Panc1 (cell line): Measurements from ENCODE around the gene AHCYL1. TPM values are rescaled to one million over a fixed set of nuclear protein-coding genes. Genes with fewer than 3 reads are reported as not detected.
A peak's percentile ranks its signal among the peaks of the same experiment; 100 is the strongest.

Experiments used
- ATAC-seq: fragments of 200-7000 bp; cut with Tn5 transposase; 2 replicates; pipeline ENCODE4 v1.9.1; 2020; ENCODE audit warnings: mild to moderate bottlenecking, moderate library complexity
- BruUV-seq: library from RNA; stranded (reverse); fragments of 400-500 nt; replicated peaks from 2 replicates; lab custom pipeline; 2021; lab: Mats Ljungman, UMichigan
- CTCF ChIA-PET: fragments of 300-600 bp; sonication (Branson Sonifier 250); formaldehyde crosslinking; loops from one replicate; lab custom pipeline; 2022; ENCODE audit warnings: antibody characterized with exemption; lab: Charles Lee
- POLR2A ChIA-PET: fragments of 300-600 bp; sonication (Branson Sonifier 250); formaldehyde crosslinking; loops from one replicate; lab custom pipeline; 2022; ENCODE audit warnings: antibody characterized with exemption; lab: Charles Lee
- DNase-seq: peaks from one replicate; pipeline ENCODE4 v3.0.0-alpha.2; 2010; ENCODE audit warnings: low read depth, low spot score
- H3K27ac ChIP-seq: 2 replicates; pipeline ENCODE4 v1.5.1; 2011; ENCODE audit warnings: mild to moderate bottlenecking, low read length, inconsistent platforms
- H3K27me3 ChIP-seq: fragments of 200-500 bp; sonication (Bioruptor generic); 2 replicates; pipeline ENCODE4 v1.6.0; 2014; ENCODE audit warnings: low read length, inconsistent platforms; ENCODE audit not compliant: control insufficient read depth, insufficient read depth
- H3K36me3 ChIP-seq: fragments of 200-500 bp; sonication (Bioruptor generic); 2 replicates; pipeline ENCODE4 v1.5.1; 2014; ENCODE audit warnings: inconsistent platforms, mild to moderate bottlenecking, low read length, moderate library complexity; ENCODE audit not compliant: control insufficient read depth, insufficient read depth
- H3K4me1 ChIP-seq: 2 replicates; pipeline ENCODE4 v1.5.1; 2011; ENCODE audit warnings: inconsistent platforms, mild to moderate bottlenecking, low read length, moderate library complexity; ENCODE audit not compliant: control insufficient read depth, insufficient read depth
- H3K4me3 ChIP-seq, 2 experiments: 2 replicates each; pipeline ENCODE4 v1.5.1; 2011 to 2012; ENCODE audit warnings: low read depth in 2 of 2, low read length in 2 of 2, mild to moderate bottlenecking in 2 of 2, inconsistent platforms in 1 of 2, moderate library complexity in 1 of 2
- H3K9me3 ChIP-seq: fragments of 200-500 bp; sonication (Bioruptor generic); 2 replicates; pipeline ENCODE4 v1.5.1; 2014; ENCODE audit warnings: low read depth, mild to moderate bottlenecking, inconsistent platforms, low read length, moderate library complexity; ENCODE audit not compliant: control insufficient read depth, insufficient read depth
- POLR2AphosphoS5 ChIP-seq: IDR thresholded peaks from 2 replicates; pipeline ENCODE4 v1.6.1; 2012; ENCODE audit warnings: mild to moderate bottlenecking, low read depth, low read length, moderate library complexity
- SIN3A ChIP-seq: IDR thresholded peaks from 2 replicates; pipeline ENCODE4 v1.6.1; 2012; ENCODE audit warnings: low read depth, mild to moderate bottlenecking, low read length, moderate library complexity, borderline replicate concordance; ENCODE audit not compliant: insufficient read depth
- TCF7L2 ChIP-seq: IDR thresholded peaks from 2 replicates; pipeline ENCODE4 v1.6.1; 2011; ENCODE audit warnings: mild to moderate bottlenecking, low read depth, low read length, inconsistent platforms
- in situ Hi-C: cut with HindIII; loops from 2 replicates; pipeline ENCODE4 v1.10.0; 2016; ENCODE audit warnings: low sequenced_read_pairs, low pct_unique_long_range_greater_than_20kb
- intact Hi-C: fragments of 100-400 bp; cut with micrococcal nuclease; formaldehyde crosslinking; loops from one replicate; pipeline ENCODE4 v1.10.0; 2022; ENCODE audit not compliant: unreplicated experiment
- total RNA-seq: library from RNA; stranded (reverse); gene quantifications from one replicate; pipeline ENCODE4 v1.2.1, GENCODE V29; 2021; ENCODE audit not compliant: unreplicated experiment
- TF ChIP-seq, protein P1 (sequence below), 2 experiments: IDR thresholded peaks; 2 replicates each; pipeline ENCODE4 v1.6.1; 2011 to 2012; ENCODE audit warnings: low read depth in 2 of 2, control low read depth in 1 of 2, low read length in 1 of 2, mild to moderate bottlenecking in 1 of 2, moderate library complexity in 1 of 2; ENCODE audit not compliant: insufficient read depth in 1 of 2
- TF ChIP-seq, protein P2 (sequence below): fragments of 450-650 bp; IDR thresholded peaks from 2 replicates; pipeline ENCODE4 v1.5.1; 2017; ENCODE audit warnings: mild to moderate bottlenecking

Gene AHCYL1
- total RNA-seq, 1 experiment from 2014 or later = 174 TPM

GRCh38 chr1:109960745-109961094, 23.8 kb upstream of the AHCYL1 start:
- no TSS peak for BruUV-seq
- ATAC-seq (no peak), DNase-seq (no peak)
- H3K27me3 ChIP-seq = no peaks in the 10 kb centered on the region
- no peaks in the 10 kb centered on the region for H3K9me3 ChIP-seq
- H3K27ac ChIP-seq = peak overlapping the region; percentile 100
- TF ChIP-seq TCF7L2 (no peak), POLR2AphosphoS5 (no peak), SIN3A (no peak)
- TF ChIP-seq, protein P1, sequence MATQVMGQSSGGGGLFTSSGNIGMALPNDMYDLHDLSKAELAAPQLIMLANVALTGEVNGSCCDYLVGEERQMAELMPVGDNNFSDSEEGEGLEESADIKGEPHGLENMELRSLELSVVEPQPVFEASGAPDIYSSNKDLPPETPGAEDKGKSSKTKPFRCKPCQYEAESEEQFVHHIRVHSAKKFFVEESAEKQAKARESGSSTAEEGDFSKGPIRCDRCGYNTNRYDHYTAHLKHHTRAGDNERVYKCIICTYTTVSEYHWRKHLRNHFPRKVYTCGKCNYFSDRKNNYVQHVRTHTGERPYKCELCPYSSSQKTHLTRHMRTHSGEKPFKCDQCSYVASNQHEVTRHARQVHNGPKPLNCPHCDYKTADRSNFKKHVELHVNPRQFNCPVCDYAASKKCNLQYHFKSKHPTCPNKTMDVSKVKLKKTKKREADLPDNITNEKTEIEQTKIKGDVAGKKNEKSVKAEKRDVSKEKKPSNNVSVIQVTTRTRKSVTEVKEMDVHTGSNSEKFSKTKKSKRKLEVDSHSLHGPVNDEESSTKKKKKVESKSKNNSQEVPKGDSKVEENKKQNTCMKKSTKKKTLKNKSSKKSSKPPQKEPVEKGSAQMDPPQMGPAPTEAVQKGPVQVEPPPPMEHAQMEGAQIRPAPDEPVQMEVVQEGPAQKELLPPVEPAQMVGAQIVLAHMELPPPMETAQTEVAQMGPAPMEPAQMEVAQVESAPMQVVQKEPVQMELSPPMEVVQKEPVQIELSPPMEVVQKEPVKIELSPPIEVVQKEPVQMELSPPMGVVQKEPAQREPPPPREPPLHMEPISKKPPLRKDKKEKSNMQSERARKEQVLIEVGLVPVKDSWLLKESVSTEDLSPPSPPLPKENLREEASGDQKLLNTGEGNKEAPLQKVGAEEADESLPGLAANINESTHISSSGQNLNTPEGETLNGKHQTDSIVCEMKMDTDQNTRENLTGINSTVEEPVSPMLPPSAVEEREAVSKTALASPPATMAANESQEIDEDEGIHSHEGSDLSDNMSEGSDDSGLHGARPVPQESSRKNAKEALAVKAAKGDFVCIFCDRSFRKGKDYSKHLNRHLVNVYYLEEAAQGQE (IDR thresholded peaks at IDR 0.05; ENCODE audit: insufficient read depth in 1 of 2, low read depth in 2 of 2, low read length in 1 of 2) = no peak
- TF ChIP-seq, protein P2, sequence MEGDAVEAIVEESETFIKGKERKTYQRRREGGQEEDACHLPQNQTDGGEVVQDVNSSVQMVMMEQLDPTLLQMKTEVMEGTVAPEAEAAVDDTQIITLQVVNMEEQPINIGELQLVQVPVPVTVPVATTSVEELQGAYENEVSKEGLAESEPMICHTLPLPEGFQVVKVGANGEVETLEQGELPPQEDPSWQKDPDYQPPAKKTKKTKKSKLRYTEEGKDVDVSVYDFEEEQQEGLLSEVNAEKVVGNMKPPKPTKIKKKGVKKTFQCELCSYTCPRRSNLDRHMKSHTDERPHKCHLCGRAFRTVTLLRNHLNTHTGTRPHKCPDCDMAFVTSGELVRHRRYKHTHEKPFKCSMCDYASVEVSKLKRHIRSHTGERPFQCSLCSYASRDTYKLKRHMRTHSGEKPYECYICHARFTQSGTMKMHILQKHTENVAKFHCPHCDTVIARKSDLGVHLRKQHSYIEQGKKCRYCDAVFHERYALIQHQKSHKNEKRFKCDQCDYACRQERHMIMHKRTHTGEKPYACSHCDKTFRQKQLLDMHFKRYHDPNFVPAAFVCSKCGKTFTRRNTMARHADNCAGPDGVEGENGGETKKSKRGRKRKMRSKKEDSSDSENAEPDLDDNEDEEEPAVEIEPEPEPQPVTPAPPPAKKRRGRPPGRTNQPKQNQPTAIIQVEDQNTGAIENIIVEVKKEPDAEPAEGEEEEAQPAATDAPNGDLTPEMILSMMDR = no peak; the same call in 1 of the 2 replicates
- H3K4me3 ChIP-seq = no peak overlapping the region
- H3K36me3 ChIP-seq = no peaks in the 10 kb centered on the region
- peaks cover 47% of the 10 kb centered on the region for H3K4me1 ChIP-seq
- intact Hi-C loops (no loop called here), in situ Hi-C loops (no loop called here)
- POLR2A ChIA-PET = interaction anchor here (0.6 kb wide), 1 partner anchor 24 kb away, joined by 3 read pairs; the partner anchor contains the start of gene AHCYL1
- CTCF ChIA-PET = interaction anchor here (1.5 to 2.5 kb wide), 2 partner anchors 21 to 23 kb away, joined by 4 to 16 read pairs; partner anchors contain the start of gene AHCYL1

- no peak for ATAC-seq
- Histone ChIP-seq H3K4me3 (no peak overlapping the region), H3K27me3 (no peaks in the 10 kb centered on the region), H3K27ac (peak overlapping the region; percentile 100), H3K9me3 (no peaks in the 10 kb centered on the region), H3K36me3 (no peaks in the 10 kb centered on the region), H3K4me1 (peaks cover 27% of the 10 kb centered on the region)
- intact Hi-C loops = no loop called here
- POLR2A ChIA-PET = no interaction called here
- no peak for TF ChIP-seq TCF7L2
- no peak for TF ChIP-seq SIN3A
- TF ChIP-seq, protein P2 = no peak
- no peak for TF ChIP-seq POLR2AphosphoS5
- TF ChIP-seq, protein P1 (IDR thresholded peaks at IDR 0.05; ENCODE audit: insufficient read depth in 1 of 2, low read depth in 2 of 2, low read length in 1 of 2) = no peak
- DNase-seq = no peak
- CTCF ChIA-PET = no interaction called here
- no TSS peak for BruUV-seq
- in situ Hi-C loops = no loop called here
These were observed 20.7 kb upstream of the AHCYL1 start for GRCh38 chr1:109963864-109964263.
